SKM-1 treated with dmso at 0.1 percent for 144 hours (cell line): ENCODE data around the gene SRI.

Experiments
- DNase-seq: peaks from one replicate; lab custom pipeline; 2025; ENCODE audit not compliant: unreplicated experiment; lab: John Stamatoyannopoulos, UW

SRI gene

DNA sequence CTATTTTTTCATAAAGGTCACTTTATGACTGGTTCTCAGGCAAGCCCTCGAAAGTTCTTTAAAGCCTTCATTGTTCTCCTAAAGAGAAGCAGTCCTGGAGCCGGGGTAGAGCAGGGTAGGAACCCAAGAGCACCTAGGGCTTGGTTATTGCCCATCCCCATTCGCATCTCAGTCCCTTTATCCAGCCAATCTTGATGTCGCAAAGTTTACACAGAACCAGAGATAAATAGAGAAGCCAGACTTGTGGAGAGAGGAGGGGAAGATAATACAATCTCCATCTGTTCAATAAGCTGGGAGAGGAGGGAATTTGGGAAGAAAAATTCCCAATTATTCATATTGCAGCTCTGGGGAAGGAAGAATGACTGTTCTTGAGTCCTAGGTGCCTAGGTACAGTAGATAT, 6.4 kb upstream of the SRI start:
- no peak for DNase-seq

DNA sequence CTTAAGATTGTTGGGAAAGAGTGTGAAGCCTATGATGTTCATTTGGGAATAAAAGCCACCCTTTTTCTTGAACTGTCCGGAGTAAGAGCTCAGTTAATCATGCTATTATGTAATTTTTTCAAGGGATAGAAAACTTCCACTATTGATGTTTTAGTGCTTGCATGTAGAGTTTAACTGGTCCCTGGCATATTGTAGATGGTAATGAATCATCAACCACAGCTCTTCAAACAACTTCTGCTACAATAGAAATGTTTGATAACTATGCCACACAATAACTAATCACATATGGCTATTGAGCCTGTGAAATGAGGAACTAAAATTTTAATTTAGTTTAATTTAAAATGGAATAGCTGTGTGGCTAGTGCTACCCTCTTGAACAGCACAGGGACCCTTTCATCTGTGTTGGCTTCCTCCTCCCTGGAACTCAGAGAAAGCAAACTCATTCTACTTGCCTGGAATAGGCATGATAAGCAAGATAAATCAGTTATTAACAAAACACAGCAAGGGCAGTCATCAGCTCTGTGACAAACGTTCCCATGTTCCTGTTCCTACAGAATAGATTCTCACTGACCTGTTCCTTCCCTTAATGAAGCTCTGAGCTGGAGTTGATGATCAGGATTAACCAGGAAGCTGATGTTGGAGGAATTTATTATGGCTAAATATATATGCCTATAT, 4.9 kb upstream of the SRI start:
- DNase-seq = no peak

DNA sequence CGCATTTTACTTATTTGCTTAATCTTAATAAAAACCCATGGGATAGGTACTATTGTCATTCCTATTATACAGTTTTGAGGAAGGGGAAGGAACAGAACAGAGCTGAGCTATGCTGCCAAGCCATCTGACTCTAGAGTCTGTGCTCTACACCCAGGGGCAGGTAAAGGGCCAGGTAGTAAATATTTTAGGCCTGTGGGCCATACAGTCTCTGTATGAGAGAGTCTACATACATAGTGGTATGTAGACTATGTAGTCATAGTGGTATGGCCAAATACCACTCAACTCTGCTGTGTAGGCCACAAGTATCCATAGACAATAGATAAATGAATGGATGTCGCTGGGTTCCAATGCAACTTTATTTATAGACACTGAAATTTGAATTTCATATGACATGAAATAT, 3.4 kb upstream of the SRI start:
- no peak for DNase-seq

DNA sequence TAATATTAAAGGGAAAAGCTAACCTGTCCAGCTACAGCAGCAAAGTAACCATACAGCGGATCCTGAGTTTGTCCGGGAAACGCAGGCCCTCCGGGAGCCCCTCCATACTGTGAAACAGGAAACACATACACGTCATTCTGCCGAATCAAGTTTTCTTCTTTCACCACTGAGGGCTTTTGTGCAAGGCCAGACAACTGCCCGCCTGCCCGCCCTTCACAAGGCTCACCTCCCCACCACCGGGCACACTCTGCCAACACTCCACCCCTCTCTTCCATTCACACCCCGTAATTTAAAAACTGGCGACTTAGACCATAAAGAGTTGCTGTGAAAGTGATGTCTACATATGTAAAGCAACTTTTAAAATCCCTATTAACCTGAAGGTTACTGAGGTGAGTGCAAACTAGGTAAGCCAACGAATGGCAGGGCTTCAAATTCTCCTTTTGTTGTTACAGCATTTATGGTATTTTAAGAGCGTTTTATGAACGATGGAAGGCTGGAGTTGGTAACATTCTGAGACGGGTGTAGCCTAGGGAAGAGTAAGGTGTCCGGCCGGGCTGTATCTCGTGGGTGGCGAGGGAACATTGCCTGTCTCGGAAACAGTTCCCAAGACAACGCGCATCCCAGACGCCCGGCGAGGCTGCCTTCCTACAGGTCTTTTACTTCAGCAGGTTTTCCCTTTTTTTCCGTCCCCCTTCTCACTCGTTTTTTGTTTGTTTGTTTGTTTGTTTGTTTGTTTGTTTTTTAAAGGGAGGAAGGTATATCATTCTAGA, 817 bp downstream of the SRI start:
- DNase-seq = peak; percentile 41

DNA sequence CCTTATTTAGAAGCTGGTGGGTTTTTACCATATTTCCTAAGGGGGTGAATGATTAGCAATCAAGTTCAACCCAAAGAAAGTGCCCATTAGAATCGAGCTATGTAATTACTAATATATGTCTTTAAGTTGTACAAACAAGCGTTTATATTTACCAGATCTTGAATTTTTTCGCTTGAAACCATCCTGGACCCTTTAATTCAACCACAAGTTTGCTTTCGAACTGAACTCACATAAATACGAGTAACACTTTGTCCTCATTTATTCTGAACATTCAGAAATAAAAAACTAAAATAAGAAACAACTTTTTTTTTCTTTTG, 1.5 kb downstream of the SRI start:
- no peak for DNase-seq

DNA sequence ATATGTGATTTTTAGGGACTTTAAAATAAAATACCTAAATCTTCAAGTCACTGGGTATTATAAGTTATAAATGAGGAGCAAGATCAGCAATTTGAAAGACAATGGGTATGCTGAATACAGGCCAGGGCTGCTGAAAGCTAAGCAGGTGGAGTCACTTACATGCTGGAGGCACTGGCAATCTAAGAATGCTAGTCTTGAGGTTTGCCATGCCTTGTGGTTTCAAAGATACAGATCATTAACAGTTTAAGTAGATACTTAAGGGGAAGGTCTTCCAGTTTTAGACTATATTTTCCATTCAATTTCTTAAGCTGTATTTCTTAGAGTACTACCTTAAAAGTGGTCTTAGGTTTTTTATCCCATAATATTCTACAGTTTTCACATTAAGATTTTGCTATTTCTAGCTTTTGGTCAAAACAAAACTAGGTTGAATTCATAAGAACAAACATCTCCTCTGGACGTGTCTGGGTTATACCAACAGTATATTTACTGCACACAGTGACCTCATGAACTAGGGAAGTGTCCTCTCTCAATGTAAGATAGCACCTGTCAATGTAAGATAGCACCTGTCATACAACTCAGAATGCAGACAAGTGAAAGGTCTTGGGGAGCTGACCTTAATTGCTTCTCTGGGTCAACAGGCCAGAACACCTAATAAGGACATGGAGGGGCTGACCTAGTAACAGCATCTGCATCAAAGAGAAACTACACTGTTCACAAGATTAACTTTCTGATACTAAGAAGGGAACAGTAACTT, 2.0 kb downstream of the SRI start:
- peak; percentile 18 for DNase-seq

DNA sequence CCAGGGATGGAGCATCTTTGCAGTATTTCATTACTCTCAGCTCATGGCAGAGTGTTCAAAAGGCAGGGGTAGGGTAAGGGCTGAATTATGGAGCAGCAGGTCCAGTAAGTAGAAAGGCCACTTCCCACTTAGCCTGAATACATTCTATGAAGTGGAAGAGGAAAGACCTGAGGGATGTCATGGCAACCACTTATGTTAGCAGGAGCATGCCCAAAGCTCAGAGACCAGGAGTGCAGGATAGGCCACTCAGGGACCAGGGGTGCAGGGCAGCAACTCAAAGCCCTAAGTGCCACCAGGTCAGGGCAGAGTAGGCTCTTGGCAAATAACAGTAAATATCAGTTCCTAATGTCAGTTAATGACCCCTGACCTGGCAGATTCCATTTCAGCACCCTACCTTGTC, 3.6 kb downstream of the SRI start:
- no peak for DNase-seq

DNA sequence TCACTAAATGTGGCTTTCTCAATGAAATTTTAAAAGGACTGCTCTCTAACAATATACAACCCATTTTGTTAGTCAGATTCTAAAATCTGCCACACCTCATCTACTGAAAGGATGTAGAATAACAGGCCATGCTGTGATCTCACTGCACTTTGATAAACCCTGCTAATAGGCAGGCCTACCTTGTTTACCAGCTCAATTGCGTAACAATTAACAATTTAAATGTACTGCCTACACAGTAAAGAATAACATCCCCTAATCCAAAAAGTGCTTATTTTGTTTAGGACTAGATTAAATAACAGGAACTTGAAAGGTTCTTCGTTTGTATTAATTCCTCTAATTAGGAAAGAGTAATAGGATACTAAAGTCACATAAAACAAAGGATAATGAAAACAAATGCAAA, 4.5 kb downstream of the SRI start:
- DNase-seq = no peak

DNA sequence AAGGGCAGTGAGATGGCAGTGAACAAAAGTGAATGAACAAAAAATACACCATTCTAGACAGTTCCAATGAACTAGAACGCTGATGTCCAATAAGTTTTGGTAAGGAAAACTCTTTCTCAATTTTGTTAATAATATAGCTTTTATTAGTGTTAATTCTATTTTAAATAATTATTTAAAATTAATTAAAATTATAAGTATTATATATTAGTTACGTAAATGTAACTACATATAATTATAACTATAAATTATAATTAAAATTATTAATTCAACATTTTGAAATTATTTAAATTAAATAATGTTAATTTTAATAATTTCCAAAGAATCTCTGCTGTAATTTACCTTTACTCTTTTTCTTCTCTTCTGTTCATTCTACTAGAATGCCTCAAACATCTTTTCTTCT, 5.4 kb downstream of the SRI start:
- no peak for DNase-seq

DNA sequence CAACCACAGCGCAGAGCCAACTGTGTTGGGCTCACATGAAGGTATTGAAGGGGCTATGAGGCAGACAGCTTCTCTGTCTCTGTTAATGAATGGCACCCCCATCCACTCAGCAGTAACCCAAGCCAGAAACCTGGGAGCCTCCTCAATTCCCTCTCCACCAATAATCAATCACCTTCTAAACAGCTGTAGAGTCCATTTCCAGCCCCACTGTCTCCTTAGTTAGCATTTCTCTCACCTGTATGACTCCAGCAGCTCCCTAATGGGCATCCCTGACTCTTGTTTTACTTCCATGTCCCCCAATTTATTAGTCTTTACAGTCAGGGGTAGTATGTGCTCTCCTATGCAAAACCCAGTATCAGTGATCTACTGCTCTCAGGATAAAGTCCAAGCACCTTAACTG, 6.9 kb downstream of the SRI start:
- DNase-seq = no peak

DNA sequence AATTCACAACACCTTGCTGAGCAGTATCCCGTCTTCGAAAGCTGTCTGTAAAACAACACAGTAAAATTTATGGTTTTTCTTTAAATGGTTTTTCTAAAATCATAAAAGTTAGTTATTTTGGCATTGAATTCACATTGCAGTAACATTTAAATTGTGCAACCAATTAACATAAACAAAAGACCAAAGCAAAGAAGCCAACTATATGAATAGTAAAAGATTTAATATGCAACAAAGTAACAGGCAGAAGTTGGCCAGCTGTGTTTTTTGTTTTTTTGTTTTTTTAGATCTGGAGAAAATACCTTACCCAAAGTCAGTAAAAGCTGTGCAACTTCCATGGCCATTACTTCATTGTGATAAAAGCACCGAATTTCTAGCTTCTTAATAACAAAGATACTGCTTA, 11.3 kb downstream of the SRI start:
- no peak for DNase-seq

DNA sequence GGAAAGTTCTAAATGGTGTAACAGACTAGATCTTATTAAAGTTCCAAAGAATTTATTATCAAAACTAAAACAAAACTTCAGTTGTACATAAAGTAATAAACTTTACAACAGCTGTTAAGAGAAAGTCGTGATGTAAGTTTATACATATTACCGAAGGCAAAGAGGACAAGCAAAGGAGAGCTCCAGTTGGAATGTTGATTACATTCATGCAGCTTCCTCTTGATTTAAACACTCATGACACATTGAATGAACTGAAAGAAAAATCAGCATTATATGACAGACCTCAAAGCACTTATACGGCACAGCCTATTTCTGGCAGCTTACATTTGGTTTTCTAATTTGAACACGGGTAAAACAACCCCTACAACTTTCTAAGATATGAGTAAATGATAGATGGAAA, 13.6 kb downstream of the SRI start:
- no peak for DNase-seq

DNA sequence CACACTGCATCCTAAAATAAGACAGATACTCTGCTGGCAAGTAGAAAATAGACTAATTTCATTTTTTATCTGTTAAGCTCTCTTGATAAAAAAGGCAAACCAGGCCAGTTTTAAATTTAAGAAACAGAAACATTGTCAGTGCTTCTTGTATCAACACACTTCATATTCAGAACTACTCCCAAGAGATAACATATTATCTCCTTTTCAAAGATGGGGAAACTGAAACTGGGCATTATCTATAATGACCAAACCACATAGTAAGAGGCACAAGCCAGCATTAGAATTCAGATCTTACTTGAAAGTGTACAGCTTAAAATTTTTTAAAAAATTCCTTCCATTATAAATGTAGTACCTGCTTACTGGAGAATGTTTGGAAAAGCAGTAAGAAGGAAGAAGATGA, 14.7 kb downstream of the SRI start:
- no peak for DNase-seq

DNA sequence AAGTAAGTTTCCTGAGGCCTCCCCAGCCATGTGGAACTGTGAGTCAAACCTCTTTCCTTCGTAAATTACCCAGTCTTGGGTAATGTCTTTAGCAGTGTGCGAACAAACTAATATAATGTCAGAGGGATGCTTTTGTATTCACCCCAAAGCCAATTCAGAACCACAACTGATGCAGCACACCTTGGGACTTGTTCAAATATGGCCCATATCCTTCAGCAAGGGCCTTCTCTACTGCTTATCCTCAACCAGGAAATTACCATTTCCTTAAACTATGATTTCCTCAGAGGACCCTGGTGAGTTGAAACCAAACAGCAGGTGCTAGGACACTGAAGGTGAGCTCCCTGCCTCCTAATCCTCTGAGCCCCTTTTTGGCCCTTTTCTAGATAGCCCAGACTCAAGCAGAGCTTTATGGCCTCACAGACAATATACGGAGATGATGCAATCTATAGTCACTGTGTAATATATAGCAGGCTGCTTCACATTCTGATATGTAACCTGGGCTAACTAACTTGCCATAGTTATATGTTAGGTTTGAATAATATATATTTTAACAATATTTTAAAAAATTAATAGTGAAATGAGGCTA, 15.2 kb downstream of the SRI start:
- DNase-seq = no peak

DNA sequence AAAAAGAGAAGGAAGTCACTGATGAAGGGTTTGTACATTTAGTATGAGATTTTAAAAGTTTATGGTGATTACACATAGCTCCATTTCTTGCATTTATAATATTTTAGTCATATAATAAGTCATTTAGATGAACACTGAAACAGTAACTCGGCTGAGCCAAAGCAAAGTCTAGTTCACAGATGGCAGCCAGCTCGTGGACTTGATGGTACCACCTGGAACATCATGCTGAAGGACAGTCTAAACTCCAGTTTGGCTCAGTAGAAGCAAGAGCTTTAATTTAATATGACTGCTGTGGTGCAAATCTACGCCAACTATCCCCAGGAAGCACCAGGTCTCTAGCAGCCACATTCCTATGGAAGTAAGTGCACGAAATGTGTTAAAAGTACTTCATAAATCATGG, 16.4 kb downstream of the SRI start:
- DNase-seq = no peak

DNA sequence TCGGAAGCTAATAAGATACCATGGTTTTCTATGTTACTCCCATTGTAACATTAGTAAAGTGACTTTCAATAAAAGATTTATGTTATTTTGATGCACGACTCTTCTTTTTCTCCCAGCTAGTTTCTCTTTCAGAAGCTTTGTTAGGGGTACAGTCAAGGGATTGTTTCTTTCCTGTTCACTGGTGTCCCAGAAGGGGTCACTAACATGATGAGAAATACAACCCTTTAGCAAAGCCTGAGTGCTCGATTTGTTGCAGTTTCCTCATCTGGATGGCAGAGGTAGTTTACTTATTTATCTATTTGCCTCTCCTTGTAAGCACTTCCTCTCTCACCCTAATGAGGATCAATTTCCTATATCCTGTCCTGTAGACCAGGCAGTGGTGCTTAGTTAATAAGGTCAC, 17.0 kb downstream of the SRI start:
- DNase-seq = no peak

DNA sequence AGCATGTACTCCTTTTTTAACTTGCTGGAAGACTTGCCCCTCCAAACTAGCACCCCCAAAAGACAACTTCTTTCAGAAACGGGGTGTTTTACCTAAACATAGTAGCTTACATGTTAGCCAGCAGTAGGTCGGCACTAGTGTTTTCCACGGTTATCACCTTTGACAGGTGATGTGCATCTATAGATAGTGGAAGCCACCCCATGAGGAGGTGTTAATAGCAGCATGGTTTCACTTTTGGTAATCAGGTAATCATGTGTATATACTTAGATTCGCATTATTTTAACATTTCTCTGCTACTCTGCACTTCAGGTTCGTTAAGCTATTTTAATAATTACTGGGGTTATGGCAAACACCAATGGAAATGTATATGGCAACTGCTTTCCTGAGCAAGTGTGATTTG, 17.6 kb downstream of the SRI start:
- DNase-seq = no peak

DNA sequence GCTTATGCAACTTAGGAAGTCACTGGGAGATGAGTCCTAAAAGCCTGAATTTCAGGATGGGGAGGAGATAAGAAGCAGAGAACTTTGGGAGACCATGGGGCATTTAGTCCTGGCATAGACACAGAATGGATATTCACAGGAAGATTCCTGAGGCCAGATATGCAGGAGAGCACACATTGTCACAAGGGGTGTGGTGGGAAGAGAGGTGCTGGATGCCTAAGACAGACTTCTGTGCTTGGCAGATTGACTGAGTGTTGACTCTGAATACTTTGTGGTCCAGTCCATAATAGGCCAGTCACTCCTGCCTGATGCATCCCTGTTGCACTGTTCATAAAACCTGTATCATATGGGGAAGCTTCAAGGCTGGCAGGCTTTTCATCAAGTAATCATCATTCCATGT, 18.5 kb downstream of the SRI start:
- no peak for DNase-seq

DNA sequence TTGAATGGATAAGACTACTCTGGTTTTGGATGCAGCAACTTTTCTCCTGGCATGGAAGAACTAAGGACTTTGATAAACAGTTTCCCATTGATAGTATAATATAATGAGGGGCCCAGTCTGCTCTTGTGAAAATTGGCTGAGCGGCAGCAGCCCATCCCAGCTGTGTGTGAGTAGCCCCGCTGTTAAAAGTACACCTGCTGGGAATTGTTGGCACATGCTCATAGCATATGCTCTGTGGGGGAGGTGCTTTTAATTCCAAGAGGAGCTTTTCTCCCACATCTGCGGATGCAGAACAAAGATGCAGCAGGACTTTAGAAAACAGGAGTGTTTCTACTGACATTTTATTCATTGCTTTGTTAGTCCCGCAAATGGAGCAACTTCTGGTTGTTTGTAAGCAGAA, 19.0 kb downstream of the SRI start:
- no peak for DNase-seq

DNA sequence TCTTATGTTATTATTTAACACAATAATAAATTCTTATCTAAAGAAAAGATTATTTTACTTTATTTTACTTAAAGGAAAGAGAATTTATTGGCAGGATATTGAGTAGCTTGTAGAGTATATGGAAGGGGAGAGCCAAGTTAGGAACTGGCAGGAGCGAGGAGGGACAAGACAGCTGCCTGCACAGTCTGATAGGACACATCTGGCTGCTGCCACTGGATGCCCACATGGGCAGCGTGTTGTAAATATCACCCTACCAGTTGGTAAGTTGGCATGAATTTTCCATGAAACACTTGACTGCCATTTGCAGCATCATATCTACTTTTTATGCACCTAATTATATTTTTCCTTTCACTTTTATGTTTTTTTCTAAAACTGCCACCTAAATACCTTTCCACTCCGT, 19.6 kb downstream of the SRI start:
- DNase-seq = no peak

DNA sequence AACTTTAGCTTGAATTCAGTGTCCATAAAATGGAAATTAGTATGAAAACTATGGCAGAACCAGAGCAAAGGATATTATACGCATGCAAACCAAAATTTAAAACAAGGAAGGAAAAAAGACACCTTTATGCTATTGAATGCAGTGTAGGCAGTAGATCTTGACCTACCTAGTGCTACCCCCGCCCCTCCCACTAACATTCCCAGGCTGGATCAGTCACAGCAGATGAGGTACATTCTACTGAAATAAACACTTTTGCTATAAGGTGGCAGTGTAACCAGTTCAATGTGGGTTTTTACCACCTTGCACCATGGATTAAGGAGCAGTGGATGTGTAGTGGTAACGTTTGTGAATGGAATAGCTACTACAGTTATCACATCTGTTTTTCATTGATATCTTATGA, 27.9 kb downstream of the SRI start:
- DNase-seq = no peak

DNA sequence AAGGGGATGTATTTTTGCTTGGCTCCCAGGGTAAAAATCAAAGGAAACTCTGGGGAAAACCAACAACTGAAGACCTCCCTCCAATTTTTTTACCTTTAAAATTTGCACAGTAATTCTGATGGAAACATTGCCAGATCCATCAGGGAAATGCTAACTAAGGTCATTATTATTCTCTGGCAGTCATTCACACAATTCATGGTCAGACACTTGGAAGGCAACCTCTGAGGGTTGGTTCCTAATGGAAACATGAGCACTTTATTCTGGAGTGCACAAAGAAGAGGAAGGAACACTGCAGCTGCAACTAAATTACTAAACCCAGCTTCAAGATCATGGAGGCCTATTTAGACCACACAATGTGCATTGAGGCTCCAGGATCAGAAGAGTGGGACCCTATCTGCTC, 34.2 kb downstream of the SRI start:
- DNase-seq = no peak
